HCT116 (cell line): ENCODE results near the gene PLCL2. TPM values are rescaled to one million over a fixed set of nuclear protein-coding genes. Genes with fewer than 3 reads are reported as not detected.

Experiments
- ATAC-seq: fragments of 200-7000 bp; cut with Tn5 transposase; 2 replicates; pipeline ENCODE4 v1.9.1; 2020; ENCODE audit warnings: mild to moderate bottlenecking, moderate library complexity
- BruUV-seq: library from RNA; stranded (reverse); fragments of 400-500 nt; replicated peaks from 2 replicates; lab custom pipeline; 2021; lab: Mats Ljungman, UMichigan
- CTCF ChIA-PET: fragments of 300-600 bp; sonication (Branson Sonifier 250); formaldehyde crosslinking; loops from one replicate; lab custom pipeline; 2021; ENCODE audit warnings: antibody characterized with exemption; lab: Charles Lee
- POLR2A ChIA-PET: fragments of 300-600, 350-600 bp; sonication (Branson Sonifier 250); formaldehyde crosslinking; loops from one replicate; lab custom pipeline; 2021; ENCODE audit warnings: antibody characterized with exemption; lab: Charles Lee
- RAD21 ChIA-PET, 2 experiments: fragments of 300-600 bp; sonication (Branson Sonifier 250); formaldehyde crosslinking; loops; one replicate each; lab custom pipeline; 2023; ENCODE audit warnings: low total read pairs in 2 of 2; ENCODE audit not compliant: uncharacterized antibody in 2 of 2, unreplicated experiment in 2 of 2, low non-redundant PET in 1 of 2; lab: Charles Lee
- DNase-seq: peaks from one replicate; pipeline ENCODE4 v3.0.0-alpha.2; 2010; ENCODE audit warnings: low read depth, low spot score
- H2AFZ ChIP-seq: fragments of 200-600 bp; shearing (Covaris generic), sonication (generic); 2 replicates; pipeline ENCODE4 v1.6.1; 2017; ENCODE audit warnings: low read depth, mixed run types, mixed read lengths, antibody characterized with exemption, low read length; ENCODE audit not compliant: poor library complexity, severe bottlenecking
- H3K27ac ChIP-seq: 2 replicates; pipeline ENCODE4 v1.5.1; 2012; ENCODE audit warnings: low read depth, low read length
- H3K27me3 ChIP-seq: fragments of 200-600 bp; sonication (generic); 2 replicates; pipeline ENCODE4 v1.6.1; 2016; ENCODE audit warnings: mixed run types, low read length, mixed read lengths; ENCODE audit not compliant: insufficient read depth
- H3K36me3 ChIP-seq, 2 experiments: fragments of 200-500 bp in 1 of 2; fragments of 200-600 bp in 1 of 2; sonication (Bioruptor generic) in 1 of 2; sonication (generic) in 1 of 2; 2 replicates each; pipeline versions ENCODE4 v1.5.1 to v1.6.1; 2014 to 2016; ENCODE audit warnings: low read length in 2 of 2, inconsistent platforms in 1 of 2, mixed read lengths in 1 of 2, mixed run types in 1 of 2; ENCODE audit not compliant: insufficient read depth in 2 of 2, control insufficient read depth in 1 of 2
- H3K4me1 ChIP-seq, 2 experiments: fragments of 200-600 bp in 1 of 2; sonication (generic) in 1 of 2; 2 replicates each; pipeline versions ENCODE4 v1.5.1 to v1.6.1; 2012 to 2017; ENCODE audit warnings: low read length in 2 of 2, inconsistent platforms in 1 of 2, mild to moderate bottlenecking in 1 of 2, mixed read lengths in 1 of 2, mixed run types in 1 of 2, moderate library complexity in 1 of 2; ENCODE audit not compliant: insufficient read depth in 2 of 2, control insufficient read depth in 1 of 2
- H3K4me2 ChIP-seq: fragments of 200-600 bp; sonication (generic); 2 replicates; pipeline ENCODE4 v1.6.1; 2017; ENCODE audit warnings: mixed run types, low read length, mixed read lengths
- H3K4me3 ChIP-seq, 2 experiments: fragments of 200-600 bp in 1 of 2; sonication (generic) in 1 of 2; replicated peaks in 1 of 2; 2 replicates each; pipeline ENCODE4 v1.5.1; 2011 to 2016; ENCODE audit warnings: low read length in 2 of 2, control low read depth in 1 of 2, low read depth in 1 of 2, mild to moderate bottlenecking in 1 of 2, mixed read lengths in 1 of 2, mixed run types in 1 of 2
- H3K79me2 ChIP-seq: fragments of 200-600 bp; sonication (generic); 2 replicates; pipeline ENCODE4 v1.6.1; 2017; ENCODE audit warnings: mild to moderate bottlenecking, mixed run types, low read length, moderate library complexity, mixed read lengths; ENCODE audit not compliant: insufficient read depth
- H3K9ac ChIP-seq: fragments of 200-600 bp; sonication (generic); 2 replicates; pipeline ENCODE4 v1.6.1; 2016; ENCODE audit warnings: low read length, mixed read lengths
- H3K9me2 ChIP-seq: fragments of 200-600 bp; sonication (generic), shearing (Covaris generic); 2 replicates; pipeline ENCODE4 v1.6.1; 2017; ENCODE audit warnings: mixed run types, mild to moderate bottlenecking, moderate library complexity; ENCODE audit not compliant: insufficient read depth
- H3K9me3 ChIP-seq, 2 experiments: fragments of 200-500 bp in 1 of 2; fragments of 200-600 bp in 1 of 2; sonication (Bioruptor generic) in 1 of 2; sonication (generic) in 1 of 2; 2 replicates each; pipeline ENCODE4 v1.6.1; 2014 to 2017; ENCODE audit warnings: low read length in 2 of 2, mixed read lengths in 2 of 2, inconsistent platforms in 1 of 2, low read depth in 1 of 2, mild to moderate bottlenecking in 1 of 2, mixed run types in 1 of 2, moderate library complexity in 1 of 2; ENCODE audit not compliant: control insufficient read depth in 1 of 2, insufficient read depth in 1 of 2
- H4K20me1 ChIP-seq: fragments of 200-600 bp; sonication (generic), shearing (Covaris generic); 2 replicates; pipeline ENCODE4 v1.6.1; 2017; ENCODE audit warnings: mixed run types, mild to moderate bottlenecking, moderate library complexity; ENCODE audit not compliant: insufficient read depth
- CBX3 ChIP-seq: IDR thresholded peaks from 2 replicates; pipeline ENCODE4 v1.6.1; 2012; ENCODE audit warnings: low read depth
- CEBPB ChIP-seq: IDR thresholded peaks from 2 replicates; pipeline ENCODE4 v1.6.1; 2012; ENCODE audit warnings: low read depth
- ELF1 ChIP-seq: IDR thresholded peaks from 2 replicates; pipeline ENCODE4 v1.6.1; 2012; ENCODE audit warnings: low read depth, borderline replicate concordance
- EZH2 ChIP-seq: fragments of 200-600 bp; sonication (generic); IDR thresholded peaks from 2 replicates; pipeline ENCODE4 v1.6.1; 2017; ENCODE audit warnings: antibody characterized with exemption, mixed run types
- FOSL1 ChIP-seq: IDR thresholded peaks from 2 replicates; pipeline ENCODE4 v1.6.1; 2012; ENCODE audit warnings: low read depth
- JUND ChIP-seq: IDR thresholded peaks from 2 replicates; pipeline ENCODE4 v1.6.1; 2012
- MAX ChIP-seq: IDR thresholded peaks from 2 replicates; pipeline ENCODE4 v1.6.1; 2012
- POLR2AphosphoS5 ChIP-seq: IDR thresholded peaks from 2 replicates; pipeline ENCODE4 v1.6.1; 2011; ENCODE audit warnings: mild to moderate bottlenecking, low read depth, low read length, moderate library complexity
- SIN3A ChIP-seq: IDR thresholded peaks from 2 replicates; pipeline ENCODE4 v1.6.1; 2012; ENCODE audit warnings: low read depth
- ZBTB33 ChIP-seq: IDR thresholded peaks from 2 replicates; pipeline ENCODE4 v1.6.1; 2011; ENCODE audit warnings: mild to moderate bottlenecking, low read length, moderate library complexity; ENCODE audit not compliant: insufficient replicate concordance; ENCODE audit errors: extremely low read depth
- ZFX ChIP-seq: fragments of 450-650 bp; IDR thresholded peaks from 2 replicates; pipeline ENCODE4 v1.6.1; 2017
- intact Hi-C: fragments of 100-400 bp; cut with micrococcal nuclease; formaldehyde crosslinking; loops from 2 replicates; pipeline ENCODE4 v1.10.0; 2022
- total RNA-seq: library from RNA; stranded (reverse); gene quantifications from one replicate; pipeline ENCODE4 v1.2.1, GENCODE V29; 2021; ENCODE audit not compliant: unreplicated experiment

Gene PLCL2
- total RNA-seq, 1 experiment from 2014 or later: 2.2 TPM

GRCh38 chr3:17116007-17116600 lies 231.3 kb downstream of the PLCL2 start:
- intact Hi-C loops: no loop called here
- Histone ChIP-seq H2AFZ (no peak overlapping the region), H3K9ac (no peak overlapping the region), H3K36me3 (no peaks in the 10 kb centered on the region), H3K9me2 (no peaks in the 10 kb centered on the region), H3K9me3 (no peaks in the 10 kb centered on the region), H3K27me3 (no peaks in the 10 kb centered on the region), H3K4me1 (no peaks in the 10 kb centered on the region), H4K20me1 (no peaks in the 10 kb centered on the region), H3K4me2 (no peak overlapping the region), H3K27ac (no peak overlapping the region), H3K79me2 (no peaks in the 10 kb centered on the region), H3K4me3 (no peak overlapping the region)
- DNase-seq: no peak
- ATAC-seq: no peak
- CTCF ChIA-PET: no interaction called here
- BruUV-seq: no TSS peak
- POLR2A ChIA-PET: no interaction called here
- no peak for TF ChIP-seq CEBPB
- no peak for TF ChIP-seq CBX3
- TF ChIP-seq FOSL1: no peak
- TF ChIP-seq POLR2AphosphoS5: no peak
- TF ChIP-seq MAX: no peak
- no peak for TF ChIP-seq ZFX
- no peak for TF ChIP-seq SIN3A
- TF ChIP-seq ELF1: no peak
- TF ChIP-seq JUND: no peak
- no peak for TF ChIP-seq ZBTB33
- TF ChIP-seq EZH2: no peak
- RAD21 ChIA-PET: no interaction called here
